Endodermal cell (in vitro differentiated cells): ENCODE measurements around the gene RGS7. TPM values are rescaled to one million over a fixed set of nuclear protein-coding genes. Genes with fewer than 3 reads are reported as not detected.
A peak's percentile ranks its signal among the peaks of the same experiment; 100 is the strongest.

Source experiments
- DNase-seq: peaks from one replicate; pipeline ENCODE4 v3.0.0-alpha.2; 2017
- H3K27ac ChIP-seq: 2 replicates; pipeline ENCODE4 v1.5.1; 2013; ENCODE audit warnings: mild to moderate bottlenecking, low read depth, low read length, moderate library complexity
- H3K27me3 ChIP-seq: 2 replicates; pipeline ENCODE4 v1.6.1; 2013; ENCODE audit warnings: mild to moderate bottlenecking, low read length, moderate library complexity; ENCODE audit not compliant: insufficient read depth, control insufficient read depth, poor library complexity, severe bottlenecking
- H3K36me3 ChIP-seq: 2 replicates; pipeline ENCODE4 v1.7.0; 2013; ENCODE audit warnings: mild to moderate bottlenecking, low read length, moderate library complexity; ENCODE audit not compliant: control insufficient read depth, insufficient read depth
- H3K4me1 ChIP-seq: one replicate; pipeline ENCODE4 v1.7.0; 2013; ENCODE audit warnings: low read length; ENCODE audit not compliant: control insufficient read depth, insufficient read depth
- H3K4me3 ChIP-seq: 2 replicates; pipeline ENCODE4 v1.5.1; 2013; ENCODE audit warnings: mild to moderate bottlenecking, low read length, moderate library complexity
- H3K9ac ChIP-seq: 2 replicates; pipeline ENCODE4 v1.6.1; 2013; ENCODE audit warnings: mild to moderate bottlenecking, low read length, moderate library complexity; ENCODE audit not compliant: poor library complexity, severe bottlenecking; ENCODE audit errors: extremely low read depth
- H3K9me3 ChIP-seq: 2 replicates; pipeline ENCODE4 v1.6.1; 2013; ENCODE audit warnings: mild to moderate bottlenecking, low read length, moderate library complexity; ENCODE audit not compliant: control insufficient read depth
- H3K27ac Mint-ChIP-seq: 2 replicates; pipeline ENCODE4 v1.8.0; 2020; ENCODE audit warnings: mixed read lengths
- H3K27me3 Mint-ChIP-seq: 2 replicates; pipeline ENCODE4 v1.8.0; 2021; ENCODE audit warnings: mild to moderate bottlenecking, mixed read lengths; ENCODE audit not compliant: insufficient read depth
- H3K36me3 Mint-ChIP-seq: 2 replicates; pipeline ENCODE4 v1.8.0; 2020; ENCODE audit warnings: low read depth, mixed read lengths
- H3K4me1 Mint-ChIP-seq: 2 replicates; pipeline ENCODE4 v1.8.0; 2020; ENCODE audit warnings: mixed read lengths
- H3K4me3 Mint-ChIP-seq: 2 replicates; pipeline ENCODE4 v1.8.0; 2020; ENCODE audit warnings: mild to moderate bottlenecking, moderate library complexity, mixed read lengths
- H3K9me3 Mint-ChIP-seq: 2 replicates; pipeline ENCODE4 v1.8.0; 2020; ENCODE audit warnings: mild to moderate bottlenecking, mixed read lengths
- CTCF ChIP-seq: fragments of 200-600 bp; sonication (generic); conservative IDR thresholded peaks from 2 replicates; pipeline ENCODE4 v1.5.0; 2021; ENCODE audit warnings: antibody characterized with exemption, mild to moderate bottlenecking
- WGBS, 2 experiments: methylation state at CpG; one replicate each; pipeline versions ENCODE4 v1.1.5 to v1.1.7; 2013; ENCODE audit warnings: missing lambda C conversion rate in 2 of 2, mixed read lengths in 1 of 2; ENCODE audit not compliant: insufficient coverage in 1 of 2, insufficient read length in 1 of 2; 5-methylcytosine and 5-hydroxymethylcytosine counted together
- total RNA-seq, 2 donors: library from RNA; stranded (reverse); fragmentation: NEBNext Ultra II Directional in 1 of 2; extraction: Animal tissue kit (Norgen Biotek cat#: 25700) in 1 of 2; gene quantifications; 2 replicates in 1 of 2; 3 replicates in 1 of 2; pipeline ENCODE4 v1.2.1, GENCODE V29; 2021

RGS7 gene
- total RNA-seq, 2 donors from 2014 or later = 1.0 to 1.1 TPM

DNA sequence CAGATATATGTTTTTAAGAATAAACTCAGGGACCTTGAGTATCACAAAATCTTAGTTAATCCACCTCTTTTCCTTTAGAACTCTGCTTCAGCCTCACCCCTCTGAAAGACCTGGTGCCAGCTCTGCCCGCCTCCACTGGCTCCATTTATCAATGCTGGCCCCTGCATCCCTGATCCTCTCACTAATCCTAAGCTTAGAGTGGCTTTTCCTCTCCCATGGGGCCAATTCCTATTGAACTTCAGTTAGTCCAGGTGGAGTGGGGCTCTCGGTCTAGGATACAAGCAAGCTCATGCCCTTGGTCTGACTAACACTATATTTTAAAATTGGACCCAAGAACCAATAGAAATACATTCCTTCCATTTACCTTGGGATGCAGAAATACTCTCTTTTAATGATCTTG, 87.0 kb downstream of the RGS7 start:
- H3K27ac ChIP-seq = no peak overlapping the region
- Mint-ChIP-seq H3K27ac (no peak overlapping the region), H3K27me3 (no peaks in the 10 kb centered on the region), H3K9me3 (peaks cover 21% of the 10 kb centered on the region), H3K4me1 (no peaks in the 10 kb centered on the region), H3K36me3 (no peaks in the 10 kb centered on the region), H3K4me3 (no peak overlapping the region)
- H3K9me3 ChIP-seq = peaks cover 7% of the 10 kb centered on the region
- no peaks in the 10 kb centered on the region for H3K4me1 ChIP-seq
- TF ChIP-seq CTCF = no peak
- no peak overlapping the region for H3K4me3 ChIP-seq
- H3K9ac ChIP-seq = no peak overlapping the region
- H3K36me3 ChIP-seq = no peaks in the 10 kb centered on the region
- no peak for DNase-seq
- no peaks in the 10 kb centered on the region for H3K27me3 ChIP-seq
- WGBS, 2 experiments = 89 to 94% methylated on average over 2 of the region's 2 CpGs

DNA sequence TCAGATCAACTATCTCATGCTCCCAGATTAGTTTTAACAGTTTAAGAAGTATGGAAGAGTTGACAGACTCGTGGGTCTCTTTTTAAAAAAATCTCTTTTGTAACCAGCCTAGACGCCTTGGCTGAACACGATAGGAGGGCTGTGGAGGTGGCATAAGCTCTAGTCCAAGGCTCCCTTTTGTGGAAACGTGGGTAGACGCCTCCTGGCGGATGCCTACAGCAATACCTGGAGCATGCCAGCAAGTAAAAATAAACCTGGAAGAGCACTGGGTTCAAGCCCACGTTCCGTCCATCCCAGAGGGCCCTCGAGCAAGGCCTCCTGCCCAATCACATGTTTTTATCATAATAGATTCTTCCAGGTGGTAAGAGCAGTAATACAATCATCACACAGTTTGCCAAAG, 87.9 kb downstream of the RGS7 start:
- H3K9ac ChIP-seq = no peak overlapping the region
- H3K27ac Mint-ChIP-seq = no peak overlapping the region
- H3K4me3 ChIP-seq = no peak overlapping the region
- no peaks in the 10 kb centered on the region for H3K4me1 Mint-ChIP-seq
- H3K27ac ChIP-seq = no peak overlapping the region
- H3K9me3 ChIP-seq = peaks cover 7% of the 10 kb centered on the region
- DNase-seq = peak; percentile 73
- no peaks in the 10 kb centered on the region for H3K36me3 Mint-ChIP-seq
- no peaks in the 10 kb centered on the region for H3K27me3 Mint-ChIP-seq
- H3K36me3 ChIP-seq = no peaks in the 10 kb centered on the region
- peak; percentile 75 for TF ChIP-seq CTCF
- 76 to 86% methylated on average over 9 of the region's 9 CpGs for WGBS, 2 experiments
- no peaks in the 10 kb centered on the region for H3K27me3 ChIP-seq
- peaks cover 21% of the 10 kb centered on the region for H3K9me3 Mint-ChIP-seq
- H3K4me3 Mint-ChIP-seq = no peak overlapping the region
- H3K4me1 ChIP-seq = no peaks in the 10 kb centered on the region

DNA sequence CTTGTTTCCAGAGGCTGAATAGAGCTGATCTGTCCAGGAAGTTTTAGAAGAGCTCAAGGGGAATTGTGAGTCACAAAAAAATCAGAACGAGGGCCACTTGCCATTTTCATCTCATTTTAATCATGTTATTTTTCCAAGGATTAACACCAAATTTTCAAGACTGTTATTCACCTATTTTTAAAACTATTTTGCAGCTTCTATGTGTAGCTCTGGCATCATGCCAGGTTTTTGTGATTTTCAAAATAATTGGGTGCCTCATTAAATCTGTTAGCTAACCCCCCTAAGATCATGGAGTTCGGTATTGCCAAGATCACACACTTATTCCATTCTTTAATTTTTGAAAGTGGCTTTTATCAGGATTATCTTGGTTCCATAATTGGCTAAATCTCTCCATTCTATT, 90.9 kb downstream of the RGS7 start:
- H3K36me3 Mint-ChIP-seq = no peaks in the 10 kb centered on the region
- 88 to 90% methylated on average over 2 of the region's 2 CpGs for WGBS, 2 experiments
- H3K4me3 Mint-ChIP-seq = no peak overlapping the region
- no peaks in the 10 kb centered on the region for H3K36me3 ChIP-seq
- DNase-seq = no peak
- H3K9me3 Mint-ChIP-seq = no peaks in the 10 kb centered on the region
- H3K9ac ChIP-seq = no peak overlapping the region
- peaks cover under 1% of the 10 kb centered on the region for H3K4me1 Mint-ChIP-seq
- no peaks in the 10 kb centered on the region for H3K9me3 ChIP-seq
- no peaks in the 10 kb centered on the region for H3K4me1 ChIP-seq
- H3K27me3 Mint-ChIP-seq = peaks cover 4% of the 10 kb centered on the region
- H3K27me3 ChIP-seq = peaks cover 9% of the 10 kb centered on the region
- no peak overlapping the region for H3K27ac Mint-ChIP-seq
- no peak overlapping the region for H3K27ac ChIP-seq
- TF ChIP-seq CTCF = no peak
- H3K4me3 ChIP-seq = no peak overlapping the region
